ENCODE data around the gene KCNB1. TPM values are rescaled to one million over a fixed set of nuclear protein-coding genes. Genes with fewer than 3 reads are reported as not detected.

The KCNB1 gene
- total RNA-seq, 2 experiments from 2014 or later, result not detected

- intact Hi-C loops (cut with micrococcal nuclease), result no loop called here
- Mint-ChIP-seq H3K27me3 (peaks cover 24% of the 10 kb centered on the region), H3K4me3 (no peak overlapping the region), H3K36me3 (ENCODE audit: low read depth) (no peaks in the 10 kb centered on the region), H3K9me3 (no peaks in the 10 kb centered on the region), H3K4me1 (ENCODE audit: low read depth) (no peaks in the 10 kb centered on the region), H3K27ac (no peak overlapping the region)
- no peak for DNase-seq
- POLR2A ChIA-PET, result no interaction called here
- TF ChIP-seq CTCF (IDR thresholded peaks at IDR 0.05), result no peak
- CTCF ChIA-PET, result no interaction called here
- ATAC-seq, result no peak
Observed at GRCh38 chr20:49511788-49512525, 29.5 kb upstream of the KCNB1 start.

GRCh38 chr20:49510562-49511122 lies 28.2 kb upstream of the KCNB1 start:
- ChIA-PET CTCF (interaction anchor here (1.0 to 6.3 kb wide), 4 partner anchors 8 to 178 kb away, joined by 4 to 48 read pairs (median 5); no protein-coding TSS in a partner anchor), POLR2A (no interaction called here)
- no peak overlapping the region for H3K4me3 Mint-ChIP-seq
- DNase-seq (no peak), ATAC-seq (no peak)
- no peak overlapping the region for H3K27ac Mint-ChIP-seq
- no peaks in the 10 kb centered on the region for H3K4me1 Mint-ChIP-seq (ENCODE audit: low read depth)
- intact Hi-C loops (cut with micrococcal nuclease), result no loop called here
- no peak for TF ChIP-seq CTCF (IDR thresholded peaks at IDR 0.05)
- peaks cover 27% of the 10 kb centered on the region for H3K27me3 Mint-ChIP-seq
- H3K9me3 Mint-ChIP-seq, result no peaks in the 10 kb centered on the region
- no peaks in the 10 kb centered on the region for H3K36me3 Mint-ChIP-seq (ENCODE audit: low read depth)

GRCh38 chr20:49508435-49509199 lies 26.1 kb upstream of the KCNB1 start:
- CTCF ChIA-PET, result interaction anchor here (0.7 to 6.3 kb wide), 11 partner anchors 9 to 176 kb away, joined by 3 to 48 read pairs (median 4); no protein-coding TSS in a partner anchor
- H3K4me1 Mint-ChIP-seq (ENCODE audit: low read depth), result no peaks in the 10 kb centered on the region
- no peaks in the 10 kb centered on the region for H3K36me3 Mint-ChIP-seq (ENCODE audit: low read depth)
- peak; percentile 10 for DNase-seq
- intact Hi-C loops (cut with micrococcal nuclease), result no loop called here
- peak; percentile 60 for TF ChIP-seq CTCF (IDR thresholded peaks at IDR 0.05)
- H3K27ac Mint-ChIP-seq, result no peak overlapping the region
- H3K4me3 Mint-ChIP-seq, result no peak overlapping the region
- no peaks in the 10 kb centered on the region for H3K9me3 Mint-ChIP-seq
- peaks cover 28% of the 10 kb centered on the region for H3K27me3 Mint-ChIP-seq
- peak; percentile 53 for ATAC-seq
- POLR2A ChIA-PET, result interaction anchor here (1.7 kb wide), 1 partner anchor 12 kb away, joined by 6 read pairs; no protein-coding TSS in a partner anchor

GRCh38 chr20:49507741-49508434 lies 25.4 kb upstream of the KCNB1 start:
- ChIA-PET CTCF (interaction anchor here (1.1 to 6.3 kb wide), 9 partner anchors 8 to 175 kb away, joined by 3 to 48 read pairs (median 5); no protein-coding TSS in a partner anchor), POLR2A (interaction anchor here (1.7 kb wide), 1 partner anchor 11 kb away, joined by 6 read pairs; no protein-coding TSS in a partner anchor)
- Mint-ChIP-seq H3K36me3 (ENCODE audit: low read depth) (no peaks in the 10 kb centered on the region), H3K4me1 (ENCODE audit: low read depth) (no peaks in the 10 kb centered on the region), H3K27me3 (peaks cover 29% of the 10 kb centered on the region), H3K4me3 (no peak overlapping the region), H3K27ac (no peak overlapping the region), H3K9me3 (no peaks in the 10 kb centered on the region)
- no peak for TF ChIP-seq CTCF (IDR thresholded peaks at IDR 0.05)
- ATAC-seq (no peak), DNase-seq (no peak)
- intact Hi-C loops (cut with micrococcal nuclease), result no loop called here

Measured in activated CD8-positive, alpha-beta T cell treated with anti-CD3 and anti-CD28 coated beads for 36 hours (primary cell).